Hindlimb muscle (tissue), 1 donor: Measurements from ENCODE around the gene DHODH. TPM values are rescaled to one million over a fixed set of nuclear protein-coding genes. Genes with fewer than 3 reads are reported as not detected.
"Not testable (repeated sequence)": the region's sequence is repeated elsewhere in the genome, so short reads cannot be mapped to it uniquely, and the experiment has no call there.

Experiments used
- DNase-seq: peaks from one replicate; pipeline ENCODE4 v3.0.0-alpha.2; 2013
- polyA plus RNA-seq: library from polyadenylated mRNA; unstranded; fragments of 120-200 nt; gene quantifications from one replicate; pipeline ENCODE4 v1.2.1, GENCODE V29; 2013; ENCODE audit not compliant: insufficient read length

The DHODH gene
- polyA plus RNA-seq, 1 donor = 13.0 TPM

DNA sequence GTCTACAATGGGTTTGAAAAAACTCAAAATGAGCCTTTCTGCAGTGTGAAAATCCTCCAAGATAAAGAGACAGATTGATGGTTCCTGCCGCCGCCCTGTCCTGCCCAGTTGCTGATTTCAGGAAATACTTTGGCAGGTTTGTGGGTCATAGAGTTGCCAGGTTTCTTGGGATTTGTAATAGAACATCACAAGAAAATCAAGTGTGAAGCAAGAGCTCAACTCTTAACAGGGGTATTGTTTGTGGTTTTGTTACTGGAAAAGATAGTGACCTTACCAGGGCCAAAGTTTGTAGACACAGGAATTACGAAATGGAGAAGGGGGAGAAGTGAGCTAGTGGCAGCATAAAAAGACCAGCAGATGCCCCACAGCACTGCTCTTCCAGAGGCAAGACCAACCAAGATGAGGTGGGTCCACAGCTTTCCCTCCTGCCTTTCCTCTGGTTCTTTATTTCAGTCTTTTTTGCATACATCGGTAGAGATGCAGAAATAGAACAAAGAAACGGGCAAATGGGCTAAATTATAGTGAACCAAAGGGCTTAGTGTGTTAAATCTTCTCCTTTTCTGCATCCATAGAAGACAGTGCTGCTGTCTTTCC lies 45.8 kb downstream of the DHODH start, which contains the start of gene HP:
HP (plus strand) TSS at position 252 of the 594 bp plus-strand sequence; CDS start at position 400, 148 bp downstream.
- not testable (repeated sequence) for DNase-seq

DNA sequence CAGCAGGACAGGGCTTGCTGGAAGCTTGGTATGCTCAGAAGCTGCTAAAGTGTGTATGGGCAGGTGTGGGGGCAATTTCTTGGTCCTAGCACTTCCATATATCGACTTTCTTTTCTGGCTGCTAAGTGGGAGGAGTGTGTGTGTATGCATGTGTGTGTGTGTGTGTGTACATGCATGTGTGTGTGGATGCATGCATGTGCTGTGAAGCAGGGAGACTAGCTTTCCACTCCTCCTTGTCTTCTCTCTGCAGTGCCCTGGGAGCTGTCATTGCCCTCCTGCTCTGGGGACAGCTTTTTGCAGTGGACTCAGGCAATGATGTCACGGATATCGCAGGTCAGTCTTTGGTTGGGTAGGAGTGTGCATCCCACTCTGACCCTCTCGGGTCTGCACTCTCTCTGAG lies 47.4 kb downstream of the DHODH start:
- no peak for DNase-seq

- DNase-seq = not testable (repeated sequence)
These were observed 48.8 kb downstream of the DHODH start for GRCh38 chr16:72057313-72057712.

GRCh38 chr16:72059060-72059459 lies 50.5 kb downstream of the DHODH start:
- not testable (repeated sequence) for DNase-seq

- no peak for DNase-seq
These were observed 51.9 kb downstream of the DHODH start for GRCh38 chr16:72060405-72060804.

GRCh38 chr16:72061564-72061963 lies 53.0 kb downstream of the DHODH start:
- DNase-seq = no peak

GRCh38 chr16:72064361-72064894 lies 55.9 kb downstream of the DHODH start:
- no peak for DNase-seq

GRCh38 chr16:72066747-72067146 lies 58.2 kb downstream of the DHODH start:
- peak; percentile 20 for DNase-seq

- DNase-seq = no peak
These were observed 60.4 kb downstream of the DHODH start for GRCh38 chr16:72068930-72069329.

DNA sequence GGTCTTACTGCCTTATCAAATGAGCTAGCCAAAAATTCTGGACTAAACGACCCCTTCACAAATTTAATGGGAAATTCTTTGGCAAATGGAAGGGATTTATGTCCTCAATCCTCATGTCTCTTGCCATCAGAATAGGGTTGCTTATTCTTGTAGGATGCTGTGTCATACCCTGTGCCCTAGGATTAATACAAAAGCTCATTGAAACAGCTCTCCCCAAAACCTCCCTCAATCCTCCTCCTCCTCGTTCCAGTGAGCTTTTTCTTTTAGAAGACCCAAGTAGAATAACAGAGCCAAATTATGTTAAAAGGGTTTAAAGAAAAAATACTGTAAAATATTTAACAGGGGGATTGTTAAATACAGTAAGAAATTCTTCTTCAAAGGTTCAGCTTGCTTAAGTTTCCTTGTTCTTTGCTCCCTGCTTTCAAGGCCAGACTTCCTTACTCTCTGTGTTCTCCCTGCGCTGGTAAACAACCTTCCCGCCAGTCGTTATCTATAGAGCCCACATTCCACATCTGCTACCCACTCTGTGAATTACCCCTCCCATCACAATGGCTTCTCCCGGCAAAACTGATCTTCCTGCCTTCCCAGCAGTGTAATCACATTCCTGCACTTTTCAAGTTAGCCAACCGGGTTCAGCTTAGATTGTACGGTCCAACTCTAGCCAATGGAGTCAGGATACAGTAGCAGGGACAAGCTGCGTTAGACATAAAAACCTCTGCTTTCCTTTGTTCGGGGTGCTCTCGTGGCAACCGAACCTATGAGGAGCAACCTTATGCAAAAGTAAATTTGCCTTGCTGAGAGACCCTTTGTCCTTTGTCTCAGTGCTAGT lies 64.2 kb downstream of the DHODH start:
- DNase-seq = no peak

DNA sequence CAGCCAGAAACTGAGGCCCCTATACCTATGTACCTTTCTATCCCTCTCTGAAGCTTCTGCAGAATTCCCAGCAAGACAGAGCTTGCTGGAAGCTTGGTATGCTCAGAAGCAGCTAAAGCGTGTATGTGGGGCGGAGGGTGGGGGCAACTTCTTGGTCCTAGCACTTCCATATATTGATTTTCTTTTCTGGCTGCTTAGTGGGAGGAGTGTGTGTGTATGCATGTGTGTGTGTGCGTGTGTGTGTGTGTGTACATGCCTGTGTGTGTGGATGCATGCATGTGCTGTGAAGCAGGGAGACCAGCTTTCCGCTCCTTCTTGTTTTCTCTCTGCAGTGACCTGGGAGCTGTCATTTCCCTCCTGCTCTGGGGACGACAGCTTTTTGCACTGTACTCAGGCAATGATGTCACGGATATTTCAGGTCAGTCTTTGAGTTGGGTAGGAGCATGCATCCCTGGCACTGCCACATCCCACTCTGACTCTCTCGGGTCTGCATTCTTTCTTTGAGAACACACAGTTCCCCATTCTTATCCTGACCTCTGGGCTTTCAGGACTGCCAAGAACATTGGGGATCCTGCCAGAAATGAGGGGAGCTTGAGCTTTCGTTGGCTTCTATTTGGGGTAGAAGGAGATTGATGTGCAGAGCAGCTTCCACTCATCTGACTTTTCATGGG lies 65.2 kb downstream of the DHODH start:
- DNase-seq = no peak

DNA sequence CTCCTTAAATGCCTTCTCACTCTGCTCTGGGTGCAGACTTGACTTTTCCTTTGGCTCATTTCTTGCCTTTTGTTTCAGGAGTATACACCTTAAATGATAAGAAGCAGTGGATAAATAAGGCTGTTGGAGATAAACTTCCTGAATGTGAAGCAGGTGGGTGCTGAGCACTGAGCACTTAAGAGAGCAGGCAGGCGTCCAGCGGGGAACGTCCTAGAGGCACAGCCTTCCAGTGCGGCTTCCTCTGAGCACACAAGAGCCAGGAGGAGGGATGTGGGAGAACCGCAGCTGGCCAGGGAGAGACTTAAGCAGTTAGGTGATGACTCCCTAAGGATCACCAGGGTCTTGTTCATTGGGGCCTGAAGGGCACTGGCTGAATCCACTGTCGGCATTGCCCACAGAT lies 66.5 kb downstream of the DHODH start:
- DNase-seq = not testable (repeated sequence)

Other genes with a start within 250 kb of the DHODH start
- 49.0 TPM for gene AP1G1, start 199.9 kb upstream of the DHODH start, polyA plus RNA-seq
- 17.8 TPM for gene ATXN1L, start 162.8 kb upstream of the DHODH start, polyA plus RNA-seq
- 10.4 TPM for gene ZNF821, start 124.6 kb upstream of the DHODH start, polyA plus RNA-seq
- gene IST1, start 113.2 kb upstream of the DHODH start, polyA plus RNA-seq = 154 TPM
- not detected for gene PKD1L3, start 8.3 kb upstream of the DHODH start, polyA plus RNA-seq
- gene HP, start 45.8 kb downstream of the DHODH start, polyA plus RNA-seq = 1.2 TPM
- 0.21 TPM for gene HPR, start 54.5 kb downstream of the DHODH start, polyA plus RNA-seq
- 14.8 TPM for gene TXNL4B, start 84.9 kb downstream of the DHODH start, polyA plus RNA-seq
- gene DHX38, start 85.1 kb downstream of the DHODH start, polyA plus RNA-seq = 52.4 TPM
- gene PMFBP1, start 163.4 kb downstream of the DHODH start, polyA plus RNA-seq = 0.98 TPM